ENCODE data around the gene F2RL1.
"Not testable (repeated sequence)": the region's sequence is repeated elsewhere in the genome, so short reads cannot be mapped to it uniquely, and the experiment has no call there.

F2RL1 gene

DNA sequence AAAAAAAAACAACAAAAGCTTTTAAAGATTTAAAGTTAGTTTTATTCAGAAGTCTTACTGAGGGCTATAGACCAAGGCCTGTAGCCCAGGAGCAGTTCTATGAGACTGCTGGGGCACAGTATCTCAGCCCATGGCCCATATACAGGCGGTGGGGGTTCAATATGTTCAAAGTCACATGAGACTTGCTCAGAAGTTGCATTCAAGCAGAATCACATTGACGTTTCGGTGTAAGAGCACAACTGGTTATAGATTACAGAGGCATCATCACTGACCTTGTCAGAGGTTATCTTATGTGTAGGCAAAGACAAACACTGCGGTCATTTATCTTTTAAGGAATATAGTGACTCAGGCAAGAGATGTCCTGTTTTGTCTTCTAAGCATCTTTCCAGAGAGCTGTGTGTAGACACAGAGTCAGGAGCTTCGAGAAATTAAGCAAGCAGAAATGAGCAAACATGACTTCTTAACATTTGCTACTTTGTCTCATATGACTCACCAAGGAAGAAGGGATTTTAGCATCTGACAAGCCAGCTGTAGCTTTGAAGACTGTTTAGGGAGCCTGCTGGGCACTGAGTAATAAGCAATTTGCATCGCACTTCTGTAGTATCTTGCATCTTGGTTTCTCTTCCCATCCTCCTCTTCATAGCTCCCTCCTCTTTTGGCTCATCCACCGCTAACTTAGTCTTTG, 12.9 kb upstream of the F2RL1 start:
- DNase-seq (ENCODE audit: low read depth in 2 of 2, low spot score in 1 of 2): no peak

DNA sequence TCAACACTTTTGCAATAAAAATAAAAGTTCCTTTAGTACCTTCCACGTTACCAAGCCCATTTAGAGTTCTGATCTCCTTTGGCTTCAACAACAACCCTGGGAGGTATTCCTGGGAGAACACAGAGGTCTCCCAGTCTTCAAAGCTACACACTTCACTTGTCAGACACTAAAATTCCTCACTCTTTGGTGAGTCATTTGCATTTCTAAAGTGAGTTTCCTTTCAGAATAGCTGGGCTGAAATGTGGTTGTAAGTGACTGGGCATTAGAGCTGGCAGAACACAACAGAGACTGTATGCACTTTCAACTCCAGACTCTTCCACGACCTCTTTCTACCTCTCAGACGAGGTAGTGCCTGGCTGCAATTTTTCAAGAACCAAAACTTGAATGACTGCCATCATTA, 11.5 kb upstream of the F2RL1 start:
- no peak for DNase-seq (ENCODE audit: low read depth in 2 of 2, low spot score in 1 of 2)

DNA sequence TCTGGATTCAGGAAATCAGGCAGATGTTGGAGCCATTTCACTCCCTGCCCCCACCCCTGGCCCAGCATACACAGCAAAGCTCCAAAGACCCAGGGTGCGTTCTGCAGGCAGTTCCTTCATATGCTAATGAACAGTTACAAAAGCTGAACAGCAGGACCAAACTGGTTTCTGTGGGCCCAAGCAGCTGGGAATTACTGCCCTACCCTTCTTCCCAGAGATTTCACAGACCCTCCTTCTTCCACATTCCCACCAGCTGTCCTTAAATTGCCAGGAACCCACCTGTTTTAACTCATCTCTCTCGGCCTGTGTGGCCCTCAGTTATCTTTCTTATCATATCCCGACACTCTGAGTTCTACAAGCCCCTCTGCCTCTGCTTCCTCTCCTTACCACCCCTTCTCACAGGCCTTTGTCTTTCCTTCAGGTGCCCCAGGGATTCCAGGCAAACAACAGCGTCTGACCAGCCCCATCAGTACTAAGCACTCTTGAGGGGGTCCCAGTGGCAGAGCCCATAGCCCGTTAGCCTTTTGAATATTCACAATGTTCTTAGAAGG, 10.6 kb upstream of the F2RL1 start:
- DNase-seq (ENCODE audit: low read depth in 2 of 2, low spot score in 1 of 2): no peak

DNA sequence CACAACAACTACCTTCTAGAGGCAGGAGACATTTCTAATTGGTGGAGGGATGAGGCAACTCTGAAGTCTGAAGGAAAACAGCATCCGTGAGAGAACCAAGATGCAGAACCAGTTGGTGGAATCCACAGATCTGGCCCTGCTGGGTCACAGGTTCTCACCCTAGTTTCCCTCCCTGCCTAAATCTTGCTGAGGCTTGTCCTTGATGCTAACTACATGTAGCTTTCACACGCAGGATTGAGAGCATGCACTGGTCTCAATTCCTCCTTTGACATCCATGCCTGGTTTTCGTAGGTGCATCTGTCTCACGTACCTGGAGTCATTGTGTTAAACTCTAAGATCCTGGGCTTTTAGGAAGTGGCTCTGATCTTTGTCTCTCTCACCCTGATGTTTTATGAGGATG, 9.7 kb upstream of the F2RL1 start:
- no peak for DNase-seq (ENCODE audit: low read depth in 2 of 2, low spot score in 1 of 2)

DNA sequence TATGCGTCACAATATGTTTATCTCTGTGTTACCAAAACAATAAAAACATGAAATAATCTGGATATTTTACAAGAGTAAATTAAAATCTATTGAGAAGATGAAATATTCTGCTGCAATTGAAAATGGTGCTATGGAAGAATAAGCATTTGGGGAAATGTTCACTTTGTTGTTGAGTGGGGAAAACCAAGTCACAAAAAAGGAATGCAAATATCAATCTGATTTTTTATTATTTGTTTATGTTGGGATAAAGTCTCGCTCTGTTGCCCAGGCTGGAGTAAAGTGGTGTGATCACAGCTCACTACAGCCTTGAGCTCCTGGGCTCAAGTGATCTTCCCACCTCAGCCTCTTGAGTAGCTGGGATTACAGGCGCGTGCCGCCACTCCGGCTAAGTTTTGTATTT, 8.6 kb upstream of the F2RL1 start:
- no peak for DNase-seq (ENCODE audit: low read depth in 2 of 2, low spot score in 1 of 2)

DNA sequence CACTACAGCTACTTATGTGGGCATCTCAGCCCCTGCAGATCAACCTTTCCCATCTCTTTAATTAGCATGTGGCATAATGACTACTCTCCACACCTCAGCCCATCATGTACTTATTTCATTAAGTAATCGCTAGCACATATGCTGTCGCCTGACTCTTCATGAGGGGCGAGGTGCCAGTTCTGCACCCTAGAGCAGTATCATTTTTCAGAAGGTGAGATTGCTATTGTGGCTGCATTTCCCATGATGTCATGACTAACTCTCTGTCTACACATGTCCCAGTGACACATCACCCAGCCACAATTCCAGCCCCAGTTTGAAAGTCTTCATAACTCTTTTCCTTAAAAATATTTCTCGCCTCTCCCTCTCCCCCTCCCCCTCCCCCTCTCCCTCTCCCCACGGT, 7.6 kb upstream of the F2RL1 start:
- no peak for DNase-seq (ENCODE audit: low read depth in 2 of 2, low spot score in 1 of 2)

DNA sequence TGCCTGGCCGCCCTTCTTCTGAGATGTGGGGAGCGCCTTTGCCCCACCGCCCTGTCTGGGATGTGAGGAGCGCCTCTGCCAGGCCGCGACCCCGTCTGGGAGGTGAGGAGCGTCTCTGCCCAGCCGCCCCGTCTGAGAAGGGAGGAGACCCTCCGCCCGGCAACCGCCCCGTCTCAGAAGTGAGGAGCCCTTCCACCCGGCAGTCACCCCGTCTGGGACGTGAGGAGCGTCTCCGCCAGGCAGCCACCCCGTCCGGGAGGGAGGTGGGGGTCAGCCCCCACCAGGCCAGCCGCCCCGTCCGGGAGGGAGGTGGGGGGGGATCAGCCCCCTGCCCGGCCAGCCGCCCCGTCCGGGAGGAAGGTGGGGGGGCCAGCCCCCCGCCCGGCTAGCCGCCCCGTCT, 6.6 kb upstream of the F2RL1 start:
- DNase-seq (ENCODE audit: low read depth in 2 of 2, low spot score in 1 of 2): not testable (repeated sequence)

DNA sequence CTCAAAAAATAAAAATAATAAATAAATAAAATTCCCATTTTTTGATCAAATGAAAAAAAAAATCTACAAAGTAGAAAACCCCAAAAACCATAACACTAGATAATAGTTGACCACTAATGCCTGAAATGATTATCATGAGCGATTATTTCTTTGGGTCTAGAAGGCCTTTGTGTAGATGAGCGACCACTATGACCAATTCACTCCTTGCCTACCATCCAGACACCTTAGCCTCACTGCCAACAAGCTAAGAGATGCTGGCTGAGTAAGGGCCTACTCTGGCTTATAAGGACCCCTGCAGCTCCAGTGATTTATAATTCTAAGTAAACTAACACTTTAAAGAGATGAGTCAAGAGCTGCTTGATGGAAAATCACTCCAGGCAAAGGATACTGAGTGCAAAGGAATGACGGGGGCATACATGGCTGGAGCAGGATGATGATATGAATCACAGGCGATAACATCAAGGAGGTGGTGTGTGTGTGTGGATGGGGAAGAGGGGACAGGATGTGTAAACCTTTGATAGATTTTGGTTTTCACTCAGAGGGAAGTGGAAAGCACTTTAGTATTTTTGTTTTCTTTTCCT, 4.8 kb upstream of the F2RL1 start:
- DNase-seq (ENCODE audit: low read depth in 2 of 2, low spot score in 1 of 2): no peak

DNA sequence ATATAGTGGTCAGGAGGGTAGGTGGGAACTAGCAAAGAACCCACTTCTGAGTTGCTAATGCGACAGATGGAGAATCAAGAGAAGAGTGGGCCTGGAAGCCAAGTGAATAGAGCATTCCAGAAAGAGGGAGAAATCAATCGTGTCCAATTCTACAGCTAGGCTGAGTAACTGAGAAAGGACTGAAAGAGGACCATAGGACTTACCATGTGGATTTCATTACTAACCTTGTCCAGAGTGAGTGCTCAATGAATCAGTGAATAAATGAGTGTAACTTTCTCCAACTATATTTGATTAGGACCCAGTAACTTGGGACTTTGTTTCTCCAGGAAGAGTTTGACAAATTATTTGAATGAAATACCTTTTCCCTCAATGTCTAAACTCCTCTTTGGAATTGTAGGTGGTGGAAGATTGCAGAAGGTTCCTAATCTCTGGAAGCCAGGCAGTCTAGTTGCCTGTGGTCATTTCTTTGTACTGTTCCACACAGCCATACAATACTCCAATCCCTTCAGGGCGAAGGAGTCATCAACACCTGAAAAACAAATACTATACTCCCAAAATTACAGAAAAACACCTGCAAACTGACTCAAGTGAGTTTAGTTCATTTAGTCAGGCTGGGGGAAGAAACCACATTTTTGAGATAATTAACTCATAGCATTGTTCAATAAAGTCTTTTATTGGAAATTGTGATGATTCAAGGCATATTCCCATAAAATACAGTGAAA, 2.6 kb upstream of the F2RL1 start:
- DNase-seq (ENCODE audit: low read depth in 2 of 2, low spot score in 1 of 2): no peak

DNA sequence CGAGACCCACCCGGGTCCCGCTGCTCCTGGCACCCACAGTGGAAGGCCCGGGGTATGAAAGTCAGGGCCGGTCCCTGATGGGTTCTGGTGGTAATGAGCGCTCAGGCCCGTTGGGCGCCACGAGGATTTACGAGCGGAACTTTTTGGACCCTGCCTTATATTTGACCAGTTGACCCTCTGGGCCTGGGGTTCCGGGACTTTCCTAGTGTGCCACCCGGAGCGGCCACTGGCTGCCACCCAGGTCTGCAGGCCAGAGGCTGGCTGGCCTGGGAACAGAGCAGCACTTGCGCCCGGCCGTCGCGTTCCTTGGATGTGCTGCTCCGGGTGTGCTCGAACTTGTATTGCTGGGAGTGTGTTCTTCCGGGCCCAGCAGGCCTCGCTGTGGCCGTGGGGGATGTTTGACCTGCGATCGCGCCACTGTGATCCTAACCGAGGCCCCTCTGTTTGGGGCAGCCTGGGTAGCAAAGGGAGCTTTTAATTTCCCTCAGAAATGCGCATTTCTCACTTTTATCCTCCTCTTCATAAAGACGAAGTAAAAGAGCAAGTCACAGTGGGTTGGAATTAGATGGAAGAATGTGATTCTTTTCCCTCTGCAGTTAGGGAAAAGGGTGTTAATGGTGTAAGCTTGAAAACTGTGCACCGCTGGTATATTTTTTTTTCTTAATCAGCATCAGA, 1.2 kb downstream of the F2RL1 start:
- no peak for DNase-seq (ENCODE audit: low read depth in 2 of 2, low spot score in 1 of 2)

DNA sequence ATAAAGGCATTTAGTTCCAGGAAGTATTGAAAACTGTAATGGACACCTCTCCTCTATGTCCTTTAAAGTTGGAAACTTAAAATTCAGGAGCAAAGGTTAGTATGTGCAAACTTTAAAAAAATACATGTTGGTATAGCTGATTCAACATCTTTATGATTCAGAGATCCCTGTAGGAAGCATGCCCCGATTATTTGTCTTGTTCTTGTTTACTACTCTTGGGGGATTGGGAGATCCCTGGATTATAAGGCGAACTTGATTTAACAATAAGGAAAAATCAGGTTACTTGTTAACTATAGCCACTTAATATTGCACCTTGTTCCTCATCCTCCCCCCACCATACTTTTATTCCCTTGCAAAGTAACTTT, 1.7 kb downstream of the F2RL1 start:
- DNase-seq (ENCODE audit: low read depth in 2 of 2, low spot score in 1 of 2): no peak

DNA sequence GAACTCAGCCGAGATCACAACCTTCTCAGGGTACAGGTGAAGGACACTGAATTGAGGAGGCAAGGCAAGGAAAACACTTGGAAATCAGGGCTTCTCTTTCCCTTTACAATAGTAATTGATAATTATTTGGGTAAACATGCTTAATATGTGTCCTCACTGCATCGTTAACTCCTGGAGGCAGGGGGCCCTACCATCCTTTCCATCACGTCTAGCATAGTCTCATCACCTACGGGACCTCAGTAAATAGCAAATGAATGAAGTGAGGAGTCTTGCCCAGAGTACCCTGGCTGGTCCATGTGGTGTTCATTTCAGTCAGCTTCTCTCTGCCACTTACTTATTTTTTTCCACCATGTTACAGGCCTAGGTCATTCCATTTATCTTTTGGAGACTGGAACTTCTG, 2.3 kb downstream of the F2RL1 start:
- no peak for DNase-seq (ENCODE audit: low read depth in 2 of 2, low spot score in 1 of 2)

DNA sequence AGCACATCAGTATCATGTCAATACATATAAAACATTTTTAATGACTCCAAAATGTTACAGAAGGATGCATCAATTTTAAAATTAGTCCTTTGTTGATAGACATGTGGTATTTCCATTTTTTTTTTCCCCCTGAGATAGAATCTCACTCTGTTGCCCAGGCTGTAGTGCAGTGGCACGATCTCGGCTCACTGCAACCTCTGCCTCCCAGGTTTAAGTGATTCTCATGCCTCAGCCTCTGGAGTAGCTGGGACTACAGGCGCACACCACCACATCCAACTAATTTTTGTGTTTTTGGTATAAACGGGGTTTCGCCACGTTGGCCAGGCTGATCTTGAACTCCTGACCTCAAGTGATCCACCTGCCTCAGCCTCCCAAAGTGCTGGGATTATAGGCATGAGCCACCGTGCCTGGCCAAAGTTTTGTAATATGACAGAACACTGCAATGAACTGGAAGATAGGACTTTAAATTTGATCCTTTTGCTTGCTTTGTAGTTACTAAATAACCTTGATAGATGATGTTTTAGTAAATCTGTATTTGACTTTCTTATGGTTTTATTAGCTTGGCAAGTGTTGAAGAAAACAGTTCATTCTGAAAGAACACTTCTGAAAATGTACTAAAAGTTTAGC, 3.4 kb downstream of the F2RL1 start:
- DNase-seq (ENCODE audit: low read depth in 2 of 2, low spot score in 1 of 2): not testable (repeated sequence)

DNA sequence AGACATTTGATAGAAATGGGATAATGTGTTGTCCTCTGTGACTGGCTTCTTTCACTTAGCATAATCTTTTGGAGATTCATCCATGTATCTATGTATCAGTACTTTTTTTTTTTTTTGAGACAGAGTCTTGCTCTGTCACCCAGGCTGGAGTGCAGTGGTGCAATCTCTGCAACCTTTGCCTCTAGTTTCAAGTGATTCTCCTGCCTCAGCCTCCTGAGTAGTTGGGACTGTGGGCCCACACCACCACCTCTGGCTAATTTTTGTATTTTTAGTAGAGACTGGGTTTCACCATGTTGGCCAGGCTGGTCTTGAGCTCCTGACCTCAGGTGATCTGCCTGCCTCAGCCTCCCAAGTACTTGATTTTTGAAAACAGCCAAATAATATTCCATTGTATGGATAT, 7.6 kb downstream of the F2RL1 start:
- not testable (repeated sequence) for DNase-seq (ENCODE audit: low read depth in 2 of 2, low spot score in 1 of 2)

DNA sequence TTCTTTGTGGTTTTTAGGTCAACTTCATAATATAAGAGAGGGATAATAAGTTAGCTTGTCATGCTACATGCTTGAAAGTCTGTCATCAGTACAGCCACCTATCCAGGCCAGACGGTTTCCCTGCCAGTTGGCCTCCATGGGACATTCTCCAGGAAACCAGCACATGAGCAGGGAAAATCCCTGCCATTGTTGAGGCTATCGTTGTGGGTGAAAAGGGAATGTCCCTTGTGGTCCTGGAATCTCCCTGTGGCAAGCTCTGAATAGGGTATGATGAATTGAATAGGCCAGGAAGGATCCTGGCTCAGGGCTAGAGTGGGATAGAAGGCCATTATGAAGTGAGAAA, 12.3 kb downstream of the F2RL1 start:
- no peak for DNase-seq (ENCODE audit: low read depth in 2 of 2, low spot score in 1 of 2)

DNA sequence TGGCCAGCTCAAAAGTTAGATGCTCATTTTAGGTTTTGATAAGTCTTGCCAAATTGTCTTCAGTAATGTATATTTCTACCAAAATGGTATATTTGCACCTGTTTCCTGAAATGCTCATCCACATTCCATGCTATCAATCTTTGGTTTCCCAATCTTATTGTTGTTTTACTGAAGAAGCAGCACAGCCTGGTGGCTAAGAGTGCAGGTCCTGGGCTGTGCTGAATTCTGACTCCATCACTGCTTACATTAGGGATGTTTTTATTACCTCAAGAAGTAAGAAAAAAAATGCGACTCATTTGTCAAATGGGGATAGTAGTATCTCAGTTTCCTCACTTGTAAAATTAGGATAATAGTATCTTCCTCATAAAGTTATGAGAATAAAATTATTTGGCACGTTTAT, 17.4 kb downstream of the F2RL1 start:
- no peak for DNase-seq (ENCODE audit: low read depth in 2 of 2, low spot score in 1 of 2)

DNA sequence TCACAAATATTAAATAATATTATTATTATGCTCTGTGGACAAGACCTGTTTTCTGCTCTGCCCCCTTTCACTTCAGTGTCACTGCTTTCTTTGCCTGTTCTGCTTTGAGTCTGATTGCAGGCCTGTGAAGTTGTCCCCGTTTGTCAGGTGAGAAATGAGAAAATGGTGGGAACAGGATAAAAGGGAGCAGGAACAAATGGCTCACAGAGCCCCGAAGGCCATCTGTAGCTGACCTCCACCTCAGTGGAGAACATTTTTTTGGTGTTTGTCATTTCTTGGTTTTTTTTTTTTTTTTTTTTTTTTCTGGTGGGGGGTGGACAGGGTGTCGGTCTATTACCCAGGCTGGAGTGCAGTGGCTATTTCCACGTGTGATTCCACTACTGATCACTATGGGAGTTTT, 17.8 kb downstream of the F2RL1 start:
- no peak for DNase-seq (ENCODE audit: low read depth in 2 of 2, low spot score in 1 of 2)

DNA sequence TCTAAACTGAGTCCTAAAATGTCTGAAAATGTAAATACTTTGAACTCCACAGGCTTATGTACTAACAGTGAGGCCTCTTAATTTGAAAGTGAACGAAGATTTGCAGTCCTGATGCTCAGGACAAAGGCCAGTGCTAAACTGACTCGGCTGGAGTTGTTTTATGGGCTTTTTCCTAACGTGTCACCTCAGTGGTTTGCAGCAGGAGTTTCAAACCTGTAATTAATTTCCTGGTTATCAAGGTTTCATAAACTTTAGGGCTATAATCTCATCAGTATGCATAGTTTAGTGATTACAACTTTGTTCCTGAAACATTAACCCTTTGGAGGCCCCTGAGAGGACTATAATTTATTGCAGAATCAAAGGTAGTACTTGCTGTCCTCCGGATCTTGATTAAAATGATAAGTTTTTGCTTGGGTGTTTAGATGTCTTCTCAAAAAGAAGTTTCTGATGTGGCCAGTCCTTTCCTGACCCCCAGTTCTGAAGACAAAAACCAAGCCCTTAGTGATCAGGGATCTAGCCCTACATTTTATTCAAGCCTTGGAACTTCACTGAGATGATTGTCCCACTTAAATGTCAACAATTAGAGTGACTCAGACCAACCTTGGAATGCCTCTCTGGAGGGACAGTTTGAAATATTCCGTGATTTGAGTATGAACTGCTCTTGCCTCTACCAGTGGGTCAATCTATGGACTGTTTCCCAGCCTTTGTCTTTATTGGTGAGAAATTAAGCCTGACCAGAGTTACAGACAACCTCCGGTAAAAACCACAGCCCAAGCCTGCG, 19.8 kb downstream of the F2RL1 start:
- DNase-seq (ENCODE audit: low read depth in 2 of 2, low spot score in 1 of 2): no peak

DNA sequence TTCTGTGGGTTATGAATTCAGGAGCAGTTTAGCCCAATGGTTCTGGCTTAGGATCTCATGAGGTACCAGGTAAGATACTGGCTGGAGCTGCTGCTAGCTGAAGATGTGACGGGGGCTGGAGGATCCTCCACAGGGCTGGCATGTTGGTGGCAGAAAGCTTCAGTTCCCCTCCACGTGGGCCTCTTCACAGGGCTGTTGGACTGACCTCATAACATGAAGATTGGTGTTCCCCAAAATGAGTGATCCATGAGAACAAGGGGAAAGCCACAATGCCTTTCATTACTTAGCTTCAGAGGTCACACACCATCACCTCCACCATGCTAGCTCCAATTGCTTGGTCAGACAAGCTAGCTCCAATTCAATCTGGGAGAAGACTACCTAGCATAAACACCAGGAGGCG, 22.5 kb downstream of the F2RL1 start:
- DNase-seq (ENCODE audit: low read depth in 2 of 2, low spot score in 1 of 2): no peak

DNA sequence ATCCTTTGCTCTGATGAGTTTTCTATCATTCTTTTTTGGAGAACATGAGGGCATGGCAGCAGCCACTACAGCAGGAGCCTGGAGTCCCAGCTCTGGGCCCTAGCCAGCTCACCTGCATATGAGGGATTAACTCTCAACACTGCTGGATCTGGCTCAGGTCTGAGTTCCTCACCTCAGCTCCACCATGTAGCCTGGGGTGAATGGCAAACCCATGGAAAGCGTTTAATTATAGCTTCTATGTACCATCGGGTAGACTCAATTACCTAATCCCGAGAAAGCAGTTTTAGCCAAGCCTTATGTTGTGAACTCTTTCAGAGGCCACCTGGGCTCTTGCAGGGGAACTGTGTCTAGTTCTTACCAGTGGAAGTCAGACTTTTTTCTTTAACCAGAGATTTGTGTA, 27.1 kb downstream of the F2RL1 start:
- no peak for DNase-seq (ENCODE audit: low read depth in 2 of 2, low spot score in 1 of 2)
